ENCODE data around the gene SOCS3.
"Not testable (repeated sequence)": the region's sequence is repeated elsewhere in the genome, so short reads cannot be mapped to it uniquely, and the experiment has no call there.

The SOCS3 gene

GRCh38 chr17:78347453-78347852, 12.4 kb downstream of the SOCS3 start:
- DNase-seq, result no peak

- no peak for DNase-seq
These were observed 13.1 kb downstream of the SOCS3 start for GRCh38 chr17:78346605-78347250.

- no peak for DNase-seq
These were observed 13.9 kb downstream of the SOCS3 start for GRCh38 chr17:78345791-78346494.

GRCh38 chr17:78345172-78345571, 14.7 kb downstream of the SOCS3 start:
- DNase-seq, result no peak

GRCh38 chr17:78344666-78345065, 15.2 kb downstream of the SOCS3 start:
- DNase-seq, result no peak

GRCh38 chr17:78343543-78344201, 16.2 kb downstream of the SOCS3 start:
- peak; percentile 78 for DNase-seq

- DNase-seq, result no peak
These were observed 16.7 kb downstream of the SOCS3 start for GRCh38 chr17:78343187-78343542.

- no peak for DNase-seq
These were observed 17.3 kb downstream of the SOCS3 start for GRCh38 chr17:78342449-78343186.

- DNase-seq, result no peak
These were observed 18.1 kb downstream of the SOCS3 start for GRCh38 chr17:78341559-78342448.

- DNase-seq, result no peak
These were observed 19.5 kb downstream of the SOCS3 start for GRCh38 chr17:78340183-78340955.

- no peak for DNase-seq
These were observed 21.2 kb downstream of the SOCS3 start for GRCh38 chr17:78338486-78339259.

- no peak for DNase-seq
These were observed 22.4 kb downstream of the SOCS3 start for GRCh38 chr17:78337244-78338109.

GRCh38 chr17:78335209-78335608, 24.7 kb downstream of the SOCS3 start:
- no peak for DNase-seq

GRCh38 chr17:78332991-78333390, 26.9 kb downstream of the SOCS3 start:
- DNase-seq, result no peak

- DNase-seq, result not testable (repeated sequence)
These were observed 28.5 kb downstream of the SOCS3 start for GRCh38 chr17:78331355-78331754.

GRCh38 chr17:78330570-78331224, 29.2 kb downstream of the SOCS3 start:
- DNase-seq, result no peak

- peak; percentile 67 for DNase-seq
These were observed 30.4 kb downstream of the SOCS3 start for GRCh38 chr17:78329263-78330059.

GRCh38 chr17:78327880-78328279, 32.0 kb downstream of the SOCS3 start:
- no peak for DNase-seq
